Measurements from ENCODE around the gene TNFSF10.

GRCh38 chr3:172470588-172470987, 52.6 kb downstream of the TNFSF10 start:
- TF ChIP-seq POLR2AphosphoS5 (IDR thresholded peaks at IDR 0.05; ENCODE audit: low read depth, low read length), result no peak
- no peak for TF ChIP-seq REST (IDR thresholded peaks at IDR 0.05; ENCODE audit: insufficient read depth in 1 of 2, low read depth in 2 of 2, low read length in 2 of 2)
